ENCODE measurements around the gene SV2B. TPM values are rescaled to one million over a fixed set of nuclear protein-coding genes. Genes with fewer than 3 reads are reported as not detected.

The SV2B gene
- total and polyA plus RNA-seq, 12 donors: 0.16 to 7.5 (median 3.0) TPM

DNA sequence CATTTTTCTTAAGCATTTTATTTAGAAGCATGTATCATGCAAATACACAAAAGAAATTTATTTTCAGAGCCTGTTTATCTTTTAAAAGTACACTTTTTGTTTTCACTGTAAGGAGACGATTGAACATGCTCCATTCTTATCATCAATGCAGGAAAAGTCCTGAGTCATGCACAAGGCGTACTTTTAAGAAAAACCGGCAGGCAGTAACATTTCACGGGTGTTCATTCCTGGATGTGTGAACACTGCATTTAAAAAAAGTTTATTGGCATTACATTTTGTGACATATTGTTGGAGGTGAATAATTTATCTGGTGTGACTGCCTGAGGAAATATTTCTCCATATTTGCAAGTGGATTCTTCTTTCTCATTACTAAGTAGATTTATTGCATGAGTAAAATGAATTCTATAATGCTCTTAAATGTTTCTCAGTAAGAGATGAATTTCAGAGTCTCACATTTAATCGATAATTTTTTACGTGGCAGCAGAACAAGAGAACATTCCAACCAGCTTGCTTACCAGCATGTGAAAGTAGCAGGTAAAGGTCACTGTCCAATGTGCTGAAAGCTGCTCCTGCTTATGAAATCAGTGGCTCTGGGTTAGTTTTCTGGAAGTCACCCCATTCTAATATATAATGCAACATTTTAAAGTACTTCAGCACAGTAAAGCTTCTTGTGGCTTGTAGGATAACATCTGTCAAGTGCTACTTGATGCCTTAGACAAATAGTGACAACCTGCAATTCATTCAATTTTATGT lies 87.0 kb downstream of the SV2B start:
- TF ChIP-seq POLR2A (IDR thresholded peaks at IDR 0.05): no peak
- no peak for TF ChIP-seq CTCF (IDR thresholded peaks at IDR 0.05)
- H3K9me3 ChIP-seq (replicated peaks in 1 of 3): no peaks in the 10 kb centered on the region
- no peak overlapping the region for H3K4me3 ChIP-seq
- no peak overlapping the region for H3K27ac ChIP-seq
- H3K4me1 ChIP-seq (replicated peaks in 1 of 2): peaks cover 0 to 17% of the 10 kb centered on the region in 2 donors
- peak in 5 of 7 donors; percentile 17 to 27 (median 23) for DNase-seq
- intact Hi-C loops (cut with DNase I): no loop called here
- no peaks in the 10 kb centered on the region for H3K27me3 ChIP-seq
- 30 to 55% (median 34%) methylated on average over 6 of the region's 6 CpGs for WGBS, 4 donors
- no peaks in the 10 kb centered on the region for H3K36me3 ChIP-seq (replicated peaks in 1 of 2)

- H3K4me1 ChIP-seq (replicated peaks in 1 of 2): no peaks in the 10 kb centered on the region
- H3K36me3 ChIP-seq (replicated peaks in 1 of 2): no peaks in the 10 kb centered on the region
- TF ChIP-seq CTCF (IDR thresholded peaks at IDR 0.05) (no peak), POLR2A (IDR thresholded peaks at IDR 0.05) (no peak)
- WGBS, 4 donors: 51 to 82% (median 68%) methylated on average over 1 of the region's 1 CpG
- no peak overlapping the region for H3K4me3 ChIP-seq
- intact Hi-C loops (cut with DNase I): no loop called here
- no peak for DNase-seq
- H3K27ac ChIP-seq: no peak overlapping the region
- H3K27me3 ChIP-seq: no peaks in the 10 kb centered on the region
- H3K9me3 ChIP-seq (replicated peaks in 1 of 3): no peaks in the 10 kb centered on the region
These were observed 92.2 kb downstream of the SV2B start for GRCh38 chr15:91192285-91192684.

GRCh38 chr15:91192690-91193377 lies 92.8 kb downstream of the SV2B start:
- 80 to 81% (median 81%) methylated on average over 11 of the region's 11 CpGs for WGBS, 4 donors
- Histone ChIP-seq H3K4me3 (no peak overlapping the region), H3K4me1 (replicated peaks in 1 of 2) (no peaks in the 10 kb centered on the region), H3K9me3 (replicated peaks in 1 of 3) (no peaks in the 10 kb centered on the region), H3K27ac (no peak overlapping the region), H3K36me3 (replicated peaks in 1 of 2) (no peaks in the 10 kb centered on the region), H3K27me3 (no peaks in the 10 kb centered on the region)
- no peak for DNase-seq
- intact Hi-C loops (cut with DNase I): no loop called here
- TF ChIP-seq POLR2A (IDR thresholded peaks at IDR 0.05) (no peak), CTCF (IDR thresholded peaks at IDR 0.05) (no peak)

DNA sequence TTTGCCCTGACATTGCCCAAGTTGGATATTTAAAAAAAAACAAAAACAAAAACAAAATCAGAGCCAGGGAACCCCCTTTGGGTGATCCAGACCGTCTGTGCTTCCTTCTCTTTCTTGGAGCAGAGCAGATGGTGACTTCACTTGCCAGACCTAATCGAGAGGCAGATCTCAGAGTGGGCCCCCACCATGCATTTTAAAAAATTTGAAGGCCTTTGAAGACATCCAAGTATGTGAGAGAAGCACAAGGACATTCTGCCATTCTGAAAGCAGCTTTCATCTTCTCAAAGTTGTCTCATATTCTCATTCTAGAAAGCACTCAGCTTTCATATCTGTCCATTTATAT lies 93.3 kb downstream of the SV2B start:
- intact Hi-C loops (cut with DNase I): no loop called here
- TF ChIP-seq POLR2A (IDR thresholded peaks at IDR 0.05) (no peak), CTCF (IDR thresholded peaks at IDR 0.05) (no peak)
- no peak overlapping the region for H3K4me3 ChIP-seq
- H3K27me3 ChIP-seq: no peaks in the 10 kb centered on the region
- peaks cover 0 to 3% of the 10 kb centered on the region in 2 donors for H3K4me1 ChIP-seq (replicated peaks in 1 of 2)
- no peaks in the 10 kb centered on the region for H3K9me3 ChIP-seq (replicated peaks in 1 of 3)
- H3K36me3 ChIP-seq (replicated peaks in 1 of 2): no peaks in the 10 kb centered on the region
- H3K27ac ChIP-seq: no peak overlapping the region
- DNase-seq: no peak
- 29 to 53% (median 36%) methylated on average over 2 of the region's 2 CpGs for WGBS, 4 donors

Measured in adrenal gland (tissue), 12 donors.